ENCODE results near the gene HMCN2. TPM values are rescaled to one million over a fixed set of nuclear protein-coding genes. Genes with fewer than 3 reads are reported as not detected.

Gene HMCN2
- total and polyA plus RNA-seq, 2 donors (not counting 3 experiments of a cell fraction or from before 2014, with no cell fraction given) = 0.04 to 0.24 TPM

GRCh38 chr9:130474106-130474505, 208.5 kb downstream of the HMCN2 start:
- H3K4me1 ChIP-seq (ENCODE audit: control insufficient read depth, extremely low read depth, insufficient read depth, low read length) = no peaks in the 10 kb centered on the region
- H4K20me1 ChIP-seq (replicated peaks; ENCODE audit: control insufficient read depth, extremely low read depth, insufficient read depth, low read length) = no peaks in the 10 kb centered on the region
- FAIRE-seq (no peak), DNase-seq (ENCODE audit: low read depth, low spot score) (no peak)
- H3K4me2 ChIP-seq (ENCODE audit: insufficient read depth, low read length) = no peak overlapping the region
- no TSS peak for BruUV-seq (replicated peaks)
- no peak overlapping the region for H3K9ac ChIP-seq (replicated peaks; ENCODE audit: extremely low read depth, insufficient read depth, low read length)
- H3K27ac ChIP-seq (ENCODE audit: insufficient read depth, low read depth, low read length) = no peak overlapping the region
- ChIA-PET CTCF (no interaction called here), POLR2A (no interaction called here)
- no peaks in the 10 kb centered on the region for H3K36me3 ChIP-seq (ENCODE audit: control insufficient read depth in 2 of 2, extremely low read depth in 1 of 2, insufficient read depth in 2 of 2, low read length in 2 of 2)
- H3K27me3 ChIP-seq (ENCODE audit: control insufficient read depth in 2 of 2, insufficient read depth in 2 of 2, low read length in 2 of 2) = no peaks in the 10 kb centered on the region
- dilution Hi-C loops (cut with MboI; ENCODE audit: extremely low pct_ligation_motif_present, low sequenced_read_pairs) = no loop called here
- no peak overlapping the region for H3K4me3 ChIP-seq (replicated peaks in 1 of 3; ENCODE audit: insufficient read depth in 1 of 3, low read depth in 1 of 3, low read length in 3 of 3)
- no peaks in the 10 kb centered on the region for H3K9me1 ChIP-seq (replicated peaks; ENCODE audit: control insufficient read depth, extremely low read depth, insufficient read depth, low read length)
- H3K79me2 ChIP-seq (ENCODE audit: control insufficient read depth, insufficient read depth, low read length) = no peaks in the 10 kb centered on the region
- H3K9me3 ChIP-seq (replicated peaks; ENCODE audit: control insufficient read depth, insufficient read depth, low read length) = no peaks in the 10 kb centered on the region
- H2AFZ ChIP-seq (ENCODE audit: low read depth, low read length) = no peak overlapping the region
- TF ChIP-seq MAX (IDR thresholded peaks at IDR 0.05; ENCODE audit: insufficient read depth, insufficient read length) = no peak
- TF ChIP-seq CTCF (IDR thresholded peaks at IDR 0.05; ENCODE audit: extremely low read depth in 1 of 2, insufficient read depth in 1 of 2, low read depth in 1 of 2, low read length in 2 of 2) = no peak
- TF ChIP-seq GATA2 (IDR thresholded peaks at IDR 0.05; ENCODE audit: insufficient read depth, insufficient read length, low read depth, low read length) = no peak
- TF ChIP-seq POLR2AphosphoS5 (IDR thresholded peaks at IDR 0.05; ENCODE audit: insufficient read depth, low read depth, low read length) = no peak
- no peak for TF ChIP-seq EZH2 (IDR thresholded peaks at IDR 0.05; ENCODE audit: borderline replicate concordance, low read depth, low read length, severe bottlenecking)
- TF ChIP-seq MYC (IDR thresholded peaks at IDR 0.05; ENCODE audit: low read depth, low read length) = no peak
- intact Hi-C loops (cut with micrococcal nuclease) = no loop called here
